Measurements from ENCODE around the gene CFI. TPM values are rescaled to one million over a fixed set of nuclear protein-coding genes. Genes with fewer than 3 reads are reported as not detected.
A peak's percentile ranks its signal among the peaks of the same experiment; 100 is the strongest.

CFI gene
- total and polyA plus RNA-seq, 9 of the 15 experiments (the other 6 are each of a cell fraction or from before 2014, with no cell fraction given) = 0.30 to 8.4 (median 0.95) TPM

DNA sequence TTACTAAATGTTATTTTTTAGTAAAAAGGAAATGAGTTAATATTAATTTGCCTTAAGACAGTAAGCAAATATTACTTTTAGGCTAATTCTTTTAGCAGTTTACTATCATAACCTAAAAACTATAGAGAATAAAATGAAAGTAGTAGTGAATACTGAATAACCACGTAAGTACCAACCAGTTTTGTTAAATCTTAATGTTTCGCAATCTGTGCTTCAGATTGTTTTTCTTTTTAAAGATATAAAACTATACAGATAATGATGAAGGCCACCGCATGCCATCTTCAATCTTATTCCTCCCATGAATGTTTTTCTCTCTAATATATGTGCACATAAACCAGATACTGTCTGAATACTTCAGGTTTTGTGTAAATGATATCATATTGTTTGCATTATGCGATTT lies 32.0 kb upstream of the CFI start:
- Histone ChIP-seq H3K27me3 (ENCODE audit: control insufficient read depth in 2 of 2, insufficient read depth in 2 of 2, low read length in 2 of 2) (no peaks in the 10 kb centered on the region), H3K9ac (ENCODE audit: insufficient read depth in 1 of 2, low read depth in 2 of 2, low read length in 2 of 2) (no peak overlapping the region), H3K27ac (ENCODE audit: extremely low read depth, low read depth, low read length) (no peak overlapping the region), H4K20me1 (replicated peaks; ENCODE audit: control insufficient read depth, insufficient read depth, low read length) (no peaks in the 10 kb centered on the region), H2AFZ (ENCODE audit: low read depth, low read length) (no peak overlapping the region), H3K9me1 (ENCODE audit: control insufficient read depth, insufficient read depth, low read length) (no peaks in the 10 kb centered on the region), H3K4me2 (ENCODE audit: insufficient read depth, low read length) (no peak overlapping the region), H3K36me3 (ENCODE audit: control insufficient read depth, insufficient read depth, low read length) (no peaks in the 10 kb centered on the region), H3K4me1 (replicated peaks in 1 of 2; ENCODE audit: control insufficient read depth in 2 of 2, insufficient read depth in 2 of 2, low read length in 2 of 2) (no peaks in the 10 kb centered on the region; a peak in 1 of 5 replicates), H3K9me3 (replicated peaks; ENCODE audit: control insufficient read depth, insufficient read depth, low read depth, low read length) (no peaks in the 10 kb centered on the region), H3K79me2 (ENCODE audit: control insufficient read depth, insufficient read depth, low read length) (no peaks in the 10 kb centered on the region), H3K4me3 (no peak overlapping the region)
- WGBS (ENCODE audit: insufficient coverage, low coverage, missing lambda C conversion rate) = 50% methylated on average over 4 of the region's 4 CpGs
- ChIA-PET CTCF (ENCODE audit: low intra/inter-chr PET ratio) (no interaction called here), POLR2A (no interaction called here)
- TF ChIP-seq MTA3 (IDR thresholded peaks at IDR 0.05; ENCODE audit: borderline replicate concordance) (no peak), CEBPG (CRISPR knock-in tag; IDR thresholded peaks at IDR 0.05) (no peak), CEBPG (tag; conservative IDR thresholded peaks at IDR 0.05 in 1 of 2, IDR thresholded peaks at IDR 0.05 in 1 of 2) (peak; percentile 50 to 81), KLF13 (tag; IDR thresholded peaks at IDR 0.05; ENCODE audit: borderline replicate concordance, low read depth) (no peak), HDAC8 (tag; IDR thresholded peaks at IDR 0.05) (no peak), CEBPB (tag; IDR thresholded peaks at IDR 0.05) (peak; percentile 93)
- intact Hi-C loops (cut with micrococcal nuclease) (no loop called here), in situ Hi-C loops (cut with MboI) (loop anchor here (10.0 kb wide), 1 partner anchor 399 kb away; the partner anchor contains the start of gene SEC24B)
- no peak for DNase-seq (ENCODE audit: extremely low read depth in 1 of 4, low spot score in 3 of 4)
- FAIRE-seq = no peak
- ATAC-seq = no peak
- BruUV-seq (replicated peaks) = no TSS peak

- H3K79me2 ChIP-seq (ENCODE audit: control insufficient read depth, insufficient read depth, low read length) = no peaks in the 10 kb centered on the region
- no peak within 1 kb of the TSS for H3K9ac ChIP-seq (ENCODE audit: insufficient read depth in 1 of 2, low read depth in 2 of 2, low read length in 2 of 2)
- no TSS peak for BruUV-seq (replicated peaks)
- H3K4me1 ChIP-seq (replicated peaks in 1 of 2; ENCODE audit: control insufficient read depth in 2 of 2, insufficient read depth in 2 of 2, low read length in 2 of 2) = no peaks in the 10 kb centered on the region
- no peaks in the 10 kb centered on the region for H4K20me1 ChIP-seq (replicated peaks; ENCODE audit: control insufficient read depth, insufficient read depth, low read length)
- H3K27ac ChIP-seq (ENCODE audit: extremely low read depth, low read depth, low read length) = no peak within 1 kb of the TSS
- in situ Hi-C loops (cut with MboI) (no loop called here), intact Hi-C loops (cut with micrococcal nuclease) (loop anchor here (2.0 to 5.0 kb wide), 2 partner anchors 150 to 405 kb away; no protein-coding TSS in a partner anchor)
- ChIA-PET POLR2A (interaction anchor here (1.7 kb wide), 1 partner anchor 21 kb away, joined by 4 read pairs; the partner anchor contains the start of gene LRIT3), CTCF (ENCODE audit: low intra/inter-chr PET ratio) (interaction anchor here (2.4 kb wide), 1 partner anchor 406 kb away, joined by 7 read pairs; no protein-coding TSS in a partner anchor)
- no peak for DNase-seq (ENCODE audit: extremely low read depth in 1 of 4, low spot score in 3 of 4)
- 94% methylated on average over 2 of the region's 2 CpGs for WGBS (ENCODE audit: insufficient coverage, low coverage, missing lambda C conversion rate)
- no peaks in the 10 kb centered on the region for H3K27me3 ChIP-seq (ENCODE audit: control insufficient read depth in 2 of 2, insufficient read depth in 2 of 2, low read length in 2 of 2)
- FAIRE-seq = no peak
- TF ChIP-seq MECOM (CRISPR knock-in tag; IDR thresholded peaks at IDR 0.05) (no peak), HINFP (tag; conservative IDR thresholded peaks at IDR 0.05; ENCODE audit: low read depth) (no peak), MAFK (IDR thresholded peaks at IDR 0.05; ENCODE audit: low read length) (no peak), CXXC5 (CRISPR knock-in tag; IDR thresholded peaks at IDR 0.05) (no peak), ZC3H11A (IDR thresholded peaks at IDR 0.05; ENCODE audit: low read depth, low read length) (no peak)
- H3K36me3 ChIP-seq (ENCODE audit: control insufficient read depth, insufficient read depth, low read length) = peaks cover 35% of the 10 kb centered on the region
- H3K4me3 ChIP-seq = no peak within 1 kb of the TSS
- no peaks in the 10 kb centered on the region for H3K9me1 ChIP-seq (ENCODE audit: control insufficient read depth, insufficient read depth, low read length)
- no peak within 1 kb of the TSS for H2AFZ ChIP-seq (ENCODE audit: low read depth, low read length)
- no peak within 1 kb of the TSS for H3K4me2 ChIP-seq (ENCODE audit: insufficient read depth, low read length)
- ATAC-seq = no peak
- H3K9me3 ChIP-seq (replicated peaks; ENCODE audit: control insufficient read depth, insufficient read depth, low read depth, low read length) = no peaks in the 10 kb centered on the region
Observed at GRCh38 chr4:109827672-109828071, 25.9 kb upstream of the CFI start, which contains the start of gene RRH. RRH (plus strand) TSS chr4:109827972; CDS start chr4:109828028, 56 bp downstream.

Data from K562 (cell line).